ENCODE measurements around the gene FANCM.
A peak's percentile ranks its signal among the peaks of the same experiment; 100 is the strongest.
"Not testable (repeated sequence)": the region's sequence is repeated elsewhere in the genome, so short reads cannot be mapped to it uniquely, and the experiment has no call there.

The FANCM gene

DNA sequence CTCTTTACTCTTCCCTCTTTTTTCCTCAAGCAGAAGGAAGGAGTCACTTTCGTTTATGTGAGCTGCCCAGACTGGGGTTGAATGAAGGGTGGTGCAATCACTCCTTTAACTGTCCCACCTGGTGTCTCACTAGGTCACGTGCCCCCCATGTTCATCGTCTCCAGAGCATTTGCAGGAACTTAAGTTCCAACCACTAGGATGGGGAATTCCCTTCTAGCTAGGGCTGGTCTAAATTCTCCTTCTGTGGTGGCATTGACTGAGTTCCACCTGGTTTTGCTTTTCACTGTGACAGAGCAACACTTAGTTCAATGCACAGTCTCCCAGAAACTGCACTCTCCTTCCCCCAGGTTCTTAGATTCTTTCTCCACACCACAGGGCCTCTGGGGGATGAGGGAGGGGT is 9.5 kb downstream of the FANCM start:
- no peak for DNase-seq

DNA sequence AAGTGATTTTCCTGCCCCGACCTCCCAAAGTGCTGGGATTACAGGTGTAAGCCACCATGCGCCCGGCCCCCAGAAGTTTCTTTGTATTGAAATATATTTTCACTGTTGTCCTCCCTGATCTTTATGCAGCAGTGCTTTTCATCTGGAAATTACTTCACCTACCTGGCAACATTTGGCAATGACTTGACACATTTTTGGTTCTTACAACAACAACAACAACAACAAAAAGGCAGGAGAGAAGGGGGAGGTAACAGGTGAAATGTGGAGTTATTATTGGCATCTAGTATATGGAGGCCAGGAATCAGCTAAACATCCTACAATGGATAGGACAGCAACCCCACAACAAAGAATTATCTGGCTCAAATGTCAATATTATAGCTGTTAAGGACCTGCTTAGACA is 13.9 kb downstream of the FANCM start:
- no peak for DNase-seq

DNA sequence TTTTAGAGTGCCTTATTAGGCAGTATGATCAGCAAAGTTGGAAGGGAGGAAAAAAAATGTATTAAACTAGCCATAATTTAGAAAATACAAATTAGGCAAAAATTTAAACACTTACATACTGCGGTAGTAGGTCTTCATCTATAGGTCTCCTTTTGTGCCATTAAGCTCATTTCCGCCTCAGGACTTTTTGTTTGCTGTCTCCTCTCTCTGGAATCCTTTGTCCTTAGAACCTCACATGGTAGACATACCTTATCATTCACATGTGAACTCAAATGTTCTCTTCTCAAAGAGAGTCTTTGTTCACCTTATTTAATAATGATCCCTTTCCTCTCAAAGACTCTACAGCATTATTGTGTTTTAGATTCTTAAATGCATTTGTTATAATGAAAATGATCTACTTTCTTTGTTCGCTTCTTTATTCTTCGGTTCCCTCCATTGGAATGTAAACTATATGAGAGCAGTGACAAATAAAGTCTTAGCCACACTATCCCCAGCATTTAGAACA is 14.7 kb downstream of the FANCM start:
- DNase-seq = no peak

DNA sequence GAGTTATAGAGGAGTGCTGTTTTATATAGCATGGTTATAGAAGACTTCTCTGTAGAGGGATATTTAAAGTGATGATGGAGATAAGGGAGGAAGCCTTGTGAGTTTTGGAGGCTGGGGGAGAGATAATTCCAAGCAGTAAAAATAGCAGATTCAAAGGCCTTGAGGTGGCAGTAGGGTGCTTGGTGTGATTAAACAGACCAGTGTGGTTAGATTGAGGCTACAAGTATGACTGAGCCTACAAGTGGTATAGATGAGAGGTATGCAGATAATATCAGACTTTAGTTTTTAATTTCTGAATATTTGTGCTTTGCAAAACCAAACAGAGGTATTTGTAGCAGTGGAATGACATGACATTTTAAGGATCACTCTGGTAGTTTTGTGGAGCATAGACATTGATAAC is 20.3 kb downstream of the FANCM start:
- no peak for DNase-seq

DNA sequence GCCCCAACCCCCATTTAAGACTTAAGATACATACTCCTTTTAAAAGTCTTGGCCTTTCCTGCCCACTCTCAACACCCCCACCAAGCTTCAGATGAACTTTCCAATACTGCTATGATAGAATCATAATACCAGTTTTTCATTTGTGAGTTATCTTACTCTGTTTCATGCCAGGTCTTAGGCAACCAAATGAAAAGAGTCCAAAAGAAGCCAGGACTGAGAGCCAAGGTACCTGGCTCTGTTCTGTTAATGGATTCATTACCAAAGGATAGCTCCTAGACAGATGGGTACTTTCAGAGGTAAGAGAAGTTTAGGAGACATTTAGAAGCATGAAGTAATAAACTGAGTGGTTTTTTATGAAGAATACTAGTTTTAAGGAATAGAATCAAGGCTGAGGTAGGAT is 34.2 kb downstream of the FANCM start:
- DNase-seq = no peak

DNA sequence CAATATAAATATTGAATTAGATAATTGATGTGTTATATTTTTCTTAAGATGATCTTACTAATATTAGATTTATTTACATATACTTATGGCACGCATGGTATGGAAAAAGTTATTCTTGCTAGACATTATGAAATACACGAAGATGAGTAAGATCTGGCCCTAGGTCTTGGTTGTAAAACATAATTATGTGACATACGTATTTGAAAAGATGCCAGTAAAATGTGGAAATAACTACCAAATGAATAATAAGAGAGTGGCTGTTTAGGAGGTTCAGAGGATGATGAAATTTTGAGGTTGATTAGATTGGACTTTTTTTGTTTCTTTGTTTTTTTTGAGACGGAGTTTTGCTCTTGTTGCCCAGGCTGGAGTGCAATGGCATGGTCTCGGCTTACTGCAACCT is 41.3 kb downstream of the FANCM start:
- DNase-seq = no peak

DNA sequence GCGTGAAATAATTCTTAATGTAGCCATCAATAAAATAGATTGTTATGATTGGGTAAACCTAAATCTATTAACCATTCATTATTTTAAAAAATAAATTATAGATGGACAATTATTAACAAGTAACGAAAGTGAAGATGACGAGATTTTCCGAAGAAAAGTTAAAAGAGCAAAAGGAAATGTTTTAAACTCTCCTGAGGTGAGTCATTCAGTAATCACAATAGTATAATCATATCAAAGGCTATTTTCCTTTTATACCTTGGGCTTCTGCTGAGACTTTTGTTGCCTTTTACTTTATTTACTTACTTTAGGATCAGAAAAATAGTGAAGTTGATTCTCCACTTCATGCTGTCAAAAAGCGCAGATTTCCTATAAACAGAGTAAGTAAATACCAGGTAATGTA is 45.6 kb downstream of the FANCM start:
- no peak for DNase-seq

DNA sequence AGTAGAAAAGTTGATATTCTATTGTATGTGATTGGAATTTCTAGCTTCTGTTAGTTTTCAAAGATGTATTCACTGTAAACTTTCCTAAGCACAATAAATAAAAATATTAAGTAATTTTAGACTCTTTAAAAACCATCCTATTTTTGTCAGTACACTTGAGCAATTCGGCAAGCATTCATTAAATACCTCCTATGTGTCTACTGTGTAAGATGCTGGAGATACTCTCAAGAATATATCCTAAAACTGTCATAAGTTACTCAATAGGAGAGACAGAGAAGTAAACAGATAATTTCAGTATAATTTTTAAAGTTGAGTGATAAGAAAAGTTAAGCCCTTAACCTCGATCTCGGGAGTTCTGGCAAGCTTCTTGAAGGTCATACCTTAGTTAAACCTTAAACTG is 46.1 kb downstream of the FANCM start:
- no peak for DNase-seq

- no peak for DNase-seq
Measured at GRCh38 chr14:45185100-45185814, 49.5 kb downstream of the FANCM start.

GRCh38 chr14:45194964-45195363 is 59.2 kb downstream of the FANCM start:
- no peak for DNase-seq

GRCh38 chr14:45198551-45198950 is 62.8 kb downstream of the FANCM start:
- no peak for DNase-seq

DNA sequence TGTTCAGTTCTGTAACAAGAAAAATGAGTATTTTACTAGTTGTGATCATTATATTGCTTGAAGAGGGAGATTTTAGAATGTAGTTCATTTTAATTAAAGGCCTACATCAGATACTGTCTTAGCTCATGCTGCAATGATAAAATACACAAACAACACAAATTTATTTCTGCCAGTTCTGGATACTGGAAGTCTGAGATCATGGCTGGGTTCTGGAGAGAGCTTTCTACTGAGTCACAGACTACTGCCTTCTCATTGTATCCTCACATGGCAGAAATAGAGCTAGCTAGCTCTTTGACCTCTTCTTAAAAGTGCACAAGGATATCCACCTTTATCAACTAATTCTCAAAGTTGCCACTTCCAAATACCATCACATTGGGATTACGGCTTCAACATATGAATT is 63.5 kb downstream of the FANCM start:
- DNase-seq = no peak

DNA sequence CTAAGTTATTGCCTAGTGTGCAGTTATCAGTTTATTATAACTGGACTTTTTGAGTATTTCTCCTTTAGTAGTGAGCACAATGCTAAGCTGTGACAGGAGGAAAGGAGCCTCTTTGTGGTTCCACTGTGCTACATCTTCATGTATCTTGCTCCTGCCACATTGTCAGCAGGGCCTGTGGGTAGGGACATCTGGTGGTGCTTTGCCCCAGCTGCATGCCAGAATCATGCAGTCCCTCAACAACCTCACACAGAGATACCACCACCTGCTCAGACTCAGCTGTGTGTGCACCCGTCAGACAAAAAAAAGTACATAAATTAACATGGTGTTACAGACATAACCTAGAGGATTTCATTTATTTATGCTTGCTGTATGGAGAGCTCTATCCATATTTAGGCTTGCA is 66.2 kb downstream of the FANCM start:
- DNase-seq = peak; percentile 56

DNA sequence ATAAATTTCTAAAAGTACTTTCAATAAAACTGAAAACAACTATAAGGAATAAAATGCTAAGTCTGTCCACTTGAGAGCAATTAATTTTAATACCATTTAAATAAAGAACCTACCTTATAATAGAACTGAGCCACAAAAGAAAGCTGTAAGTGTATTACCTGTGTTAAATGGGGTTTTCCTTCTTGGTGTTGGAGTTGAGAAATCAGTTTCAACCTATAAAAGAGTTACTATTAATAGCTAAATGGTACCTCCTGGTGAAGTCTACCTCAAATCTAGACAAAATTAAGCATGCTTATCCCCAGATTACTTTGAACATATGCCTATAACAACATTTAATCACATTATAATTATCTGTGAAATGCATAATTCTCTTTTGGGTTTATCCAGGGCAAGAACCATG is 68.5 kb downstream of the FANCM start:
- DNase-seq = no peak

DNA sequence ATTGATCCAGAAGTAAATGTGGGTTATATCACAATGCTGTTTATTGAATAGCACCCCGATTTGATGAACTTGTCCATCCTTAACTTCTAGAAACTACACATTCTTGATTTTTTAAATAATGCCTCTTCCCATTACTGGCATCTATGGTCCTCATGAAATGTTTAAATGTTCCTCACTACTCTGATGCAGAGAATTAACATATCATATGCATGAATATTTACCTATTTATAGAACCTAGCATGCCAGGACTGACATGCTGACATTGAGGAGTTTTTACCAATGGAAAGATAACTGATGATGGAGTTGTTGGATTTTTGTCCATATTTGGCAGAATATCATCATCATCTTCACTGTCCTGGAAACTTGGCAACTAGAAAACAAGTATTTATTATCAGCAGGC is 74.4 kb downstream of the FANCM start:
- DNase-seq = no peak

DNA sequence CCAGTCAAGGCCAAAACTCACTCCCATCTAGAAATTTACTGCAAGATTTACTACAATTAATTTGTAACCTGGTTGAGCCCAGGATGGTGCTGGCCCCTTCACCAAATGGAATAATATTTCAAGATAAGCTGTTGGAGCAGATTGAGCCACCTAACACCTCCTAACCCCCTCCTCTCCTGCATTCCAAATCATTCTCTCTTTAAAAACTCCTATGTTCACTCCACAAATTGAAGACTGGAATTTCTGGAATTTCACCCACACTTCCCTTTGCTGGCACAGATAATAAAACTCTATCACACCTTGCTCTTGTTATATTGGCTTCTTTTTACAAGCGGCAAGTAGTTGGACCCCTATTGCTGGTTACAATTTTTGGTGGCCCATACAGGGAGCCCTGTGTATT is 75.6 kb downstream of the FANCM start:
- DNase-seq = no peak

GRCh38 chr14:45212231-45212630 is 76.5 kb downstream of the FANCM start:
- DNase-seq = no peak

DNA sequence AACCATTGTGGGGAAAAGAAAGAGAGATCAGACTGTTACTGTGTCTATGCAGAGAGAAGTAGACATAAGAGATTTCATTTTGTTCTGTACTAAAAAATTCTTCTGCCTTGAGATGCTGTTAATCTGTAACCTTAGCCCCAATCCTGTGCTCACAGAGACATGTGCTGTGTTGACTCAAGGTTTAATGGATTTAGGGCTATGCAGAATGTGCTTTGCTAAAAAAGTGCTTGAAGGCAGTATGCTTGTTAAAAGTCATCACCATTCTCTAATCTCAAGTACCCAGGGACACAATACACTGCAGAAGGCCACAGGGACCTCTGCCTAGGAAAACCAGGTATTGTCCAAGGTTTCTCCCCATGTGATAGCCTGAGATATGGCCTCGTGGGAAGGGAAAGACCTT is 78.0 kb downstream of the FANCM start:
- DNase-seq = not testable (repeated sequence)

- DNase-seq = not testable (repeated sequence)
Measured at GRCh38 chr14:45214341-45214740, 78.6 kb downstream of the FANCM start.

GRCh38 chr14:45222485-45223262 is 86.9 kb downstream of the FANCM start:
- no peak for DNase-seq

- DNase-seq = no peak
Measured at GRCh38 chr14:45227566-45227965, 91.8 kb downstream of the FANCM start.

- no peak for DNase-seq
Measured at GRCh38 chr14:45238988-45239387, 103.3 kb downstream of the FANCM start.

GRCh38 chr14:45242706-45243105 is 107.0 kb downstream of the FANCM start:
- DNase-seq = no peak

DNA sequence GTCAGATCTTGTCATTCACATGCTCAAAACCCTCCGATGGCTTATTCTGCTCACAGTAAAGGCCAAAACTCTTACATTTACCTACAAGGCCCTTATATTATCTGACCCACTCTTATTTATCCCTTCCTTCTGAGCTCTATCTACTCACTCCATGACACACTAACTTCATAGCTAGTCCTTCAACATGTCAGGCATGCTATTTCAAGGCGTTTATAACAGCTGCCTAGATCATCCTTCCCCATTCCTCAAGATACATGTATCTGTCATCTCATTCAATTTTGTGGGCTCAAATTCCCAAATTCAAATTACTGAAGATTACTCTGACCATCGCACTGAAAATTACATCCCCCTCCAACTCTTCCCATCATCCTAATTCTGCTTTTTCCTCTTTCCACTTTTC is 110.4 kb downstream of the FANCM start:
- no peak for DNase-seq

DNA sequence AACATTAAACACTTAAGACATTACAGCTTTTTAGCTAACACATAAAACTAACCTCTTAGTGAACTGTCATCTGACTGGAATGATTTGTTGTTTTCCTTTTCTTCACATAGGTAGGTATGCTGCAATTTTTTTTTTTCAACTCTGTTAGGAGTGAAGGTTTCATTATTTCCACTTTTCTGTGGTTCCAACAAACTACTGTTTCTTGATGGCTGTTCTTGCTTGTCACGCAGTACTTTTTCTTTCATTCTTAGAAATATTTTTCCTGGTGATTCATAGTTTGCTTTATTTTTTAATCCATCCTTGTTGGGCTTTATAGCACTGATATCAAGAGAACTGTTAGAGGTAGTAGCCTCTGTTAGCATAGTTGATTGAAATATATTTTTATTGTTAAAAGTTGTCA is 111.0 kb downstream of the FANCM start:
- no peak for DNase-seq

Data from NCI-H1694 treated with DMSO at 0.1 percent for 48 hours (cell line).